SK-N-SH (cell line): ENCODE measurements around the gene ABLIM2. TPM values are rescaled to one million over a fixed set of nuclear protein-coding genes. Genes with fewer than 3 reads are reported as not detected.

Experiments
- CTCF ChIA-PET: fragments of 300-600, 350-600 bp; formaldehyde crosslinking; extraction: SDS; loops from one replicate; lab custom pipeline; 2021; lab: Yijun Ruan, JAX
- POLR2A ChIA-PET: fragments of 350-600 bp; sonication (Branson Sonifier 250); formaldehyde crosslinking; extraction: SDS; loops from one replicate; lab custom pipeline; 2020; ENCODE audit warnings: antibody characterized with exemption, inconsistent platforms; lab: Yijun Ruan, JAX
- DNase-seq: peaks from one replicate; pipeline ENCODE4 v3.0.0; 2012
- H2AFZ ChIP-seq: fragments of 200-600 bp; sonication (generic); 2 replicates; pipeline ENCODE4 v1.8.1; 2016; ENCODE audit warnings: antibody characterized with exemption, mild to moderate bottlenecking, low read depth
- H3F3A ChIP-seq: fragments of 200-600 bp; sonication (generic); replicated peaks from 2 replicates; pipeline ENCODE3; 2016; ENCODE audit warnings: antibody characterized with exemption, mild to moderate bottlenecking; ENCODE audit not compliant: insufficient read depth
- H3K27ac ChIP-seq, 2 experiments: fragments of 200-500 bp in 1 of 2; fragments of 200-600 bp in 1 of 2; sonication (Bioruptor generic) in 1 of 2; sonication (generic), shearing (Covaris generic) in 1 of 2; 2 replicates each; pipeline versions ENCODE4 v1.5.1 to v1.6.1; 2014 to 2016; ENCODE audit warnings: low read depth in 2 of 2, inconsistent platforms in 1 of 2, low read length in 1 of 2, mild to moderate bottlenecking in 1 of 2, mixed read lengths in 1 of 2
- H3K27me3 ChIP-seq: fragments of 200-600 bp; sonication (generic), shearing (Covaris generic); 2 replicates; pipeline ENCODE4 v1.6.1; 2016; ENCODE audit warnings: mixed run types; ENCODE audit not compliant: insufficient read depth
- H3K36me3 ChIP-seq, 2 experiments: fragments of 200-500 bp in 1 of 2; fragments of 200-600 bp in 1 of 2; sonication (Bioruptor generic) in 1 of 2; sonication (generic) in 1 of 2; replicated peaks in 1 of 2; 2 replicates each; pipeline versions ENCODE3 to v1.5.1; 2014 to 2016; ENCODE audit warnings: low read length in 1 of 2, mild to moderate bottlenecking in 1 of 2; ENCODE audit not compliant: insufficient read depth in 2 of 2, control insufficient read depth in 1 of 2
- H3K4me1 ChIP-seq, 2 experiments: fragments of 200-500 bp in 1 of 2; fragments of 200-600 bp in 1 of 2; sonication (Bioruptor generic) in 1 of 2; sonication (generic), shearing (Covaris generic) in 1 of 2; 2 replicates each; pipeline versions ENCODE4 v1.5.1 to v1.6.1; 2014 to 2016; ENCODE audit warnings: low read depth in 1 of 2, low read length in 1 of 2, mixed run types in 1 of 2; ENCODE audit not compliant: insufficient read depth in 2 of 2, control insufficient read depth in 1 of 2
- H3K4me2 ChIP-seq: fragments of 200-600 bp; sonication (generic), shearing (Covaris generic); 2 replicates; pipeline ENCODE4 v1.6.1; 2017; ENCODE audit warnings: mixed run types
- H3K4me3 ChIP-seq, 2 experiments: fragments of 200-500 bp in 1 of 2; fragments of 200-600 bp in 1 of 2; sonication (Bioruptor generic) in 1 of 2; sonication (generic), shearing (Covaris generic) in 1 of 2; 2 replicates each; pipeline versions ENCODE4 v1.5.1 to v1.8.1; 2014 to 2016; ENCODE audit warnings: low read depth in 2 of 2, inconsistent platforms in 1 of 2, low read length in 1 of 2, mild to moderate bottlenecking in 1 of 2, mixed read lengths in 1 of 2, moderate library complexity in 1 of 2
- H3K79me2 ChIP-seq: fragments of 200-600 bp; sonication (generic); 2 replicates; pipeline ENCODE4 v1.8.1; 2017; ENCODE audit warnings: mild to moderate bottlenecking; ENCODE audit not compliant: insufficient read depth
- H3K9ac ChIP-seq: fragments of 200-600 bp; sonication (generic); 2 replicates; pipeline ENCODE4 v1.6.1; 2017; ENCODE audit warnings: mixed run types
- H3K9me2 ChIP-seq: fragments of 200-600 bp; sonication (generic); 2 replicates; pipeline ENCODE4 v1.6.1; 2017; ENCODE audit warnings: mixed run types
- H3K9me3 ChIP-seq: fragments of 200-600 bp; sonication (generic); 2 replicates; pipeline ENCODE4 v1.6.1; 2017; ENCODE audit warnings: mixed run types, mild to moderate bottlenecking, moderate library complexity
- H4K20me1 ChIP-seq: fragments of 200-600 bp; sonication (generic); 2 replicates; pipeline ENCODE4 v1.6.1; 2017; ENCODE audit warnings: mild to moderate bottlenecking, mixed run types; ENCODE audit not compliant: insufficient read depth
- CHD2 ChIP-seq: fragments of 150-350 bp; IDR thresholded peaks from 2 replicates; pipeline ENCODE4 v1.6.1; 2018; ENCODE audit warnings: low read length; ENCODE audit not compliant: partially characterized antibody
- FOXJ3 ChIP-seq: sonication (generic); formaldehyde crosslinking; IDR thresholded peaks from 2 replicates; pipeline ENCODE4 v1.5.1; 2020; ENCODE audit warnings: mild to moderate bottlenecking, missing genetic modification reagents
- FOXM1 ChIP-seq: IDR thresholded peaks from 2 replicates; pipeline ENCODE4 v1.4.0; 2012; ENCODE audit warnings: low read depth, mild to moderate bottlenecking
- GABPA ChIP-seq: IDR thresholded peaks from 2 replicates; pipeline ENCODE4 v1.4.0; 2012; ENCODE audit warnings: low read depth, mild to moderate bottlenecking
- MEF2A ChIP-seq: IDR thresholded peaks from 2 replicates; pipeline ENCODE4 v1.4.0; 2012; ENCODE audit warnings: low read depth, borderline replicate concordance
- MXI1 ChIP-seq: IDR thresholded peaks from 2 replicates; pipeline ENCODE4 v1.6.1; 2012; ENCODE audit warnings: mild to moderate bottlenecking, low read depth, low read length, improper control_type of control experiment
- NFIC ChIP-seq: IDR thresholded peaks from 2 replicates; pipeline ENCODE4 v1.4.0; 2012; ENCODE audit warnings: borderline replicate concordance
- NRF1 ChIP-seq: IDR thresholded peaks from 2 replicates; pipeline ENCODE4 v1.6.1; 2012; ENCODE audit warnings: low read depth, mild to moderate bottlenecking, low read length
- POLR2AphosphoS5 ChIP-seq: IDR thresholded peaks from 2 replicates; pipeline ENCODE4 v1.6.1; 2012; ENCODE audit warnings: low read depth, low read length
- RAD21 ChIP-seq: IDR thresholded peaks from 2 replicates; pipeline ENCODE4 v1.6.1; 2012; ENCODE audit warnings: mild to moderate bottlenecking, low read length
- RCOR1 ChIP-seq: fragments of 150-350 bp; IDR thresholded peaks from 2 replicates; pipeline ENCODE4 v1.6.1; 2017; ENCODE audit warnings: antibody characterized with exemption, low read length
- RXRA ChIP-seq: IDR thresholded peaks from 2 replicates; pipeline ENCODE4 v1.4.0; 2012; ENCODE audit warnings: low read depth, mild to moderate bottlenecking, borderline replicate concordance
- WGBS: methylation state at CpG from one replicate; pipeline ENCODE4 v1.1.6; 2017; ENCODE audit warnings: low lambda C conversion rate; 5-methylcytosine and 5-hydroxymethylcytosine counted together
- polyA plus RNA-seq, 3 experiments: library from polyadenylated mRNA; depleted of rRNA; stranded (reverse); fragments of >200 nt; gene quantifications; 2 replicates each; pipeline ENCODE4 v1.2.3, GENCODE V29; 2012
- TF ChIP-seq, protein P1 (sequence below): IDR thresholded peaks from 2 replicates; pipeline ENCODE4 v1.4.0; 2012; ENCODE audit warnings: low read depth, borderline replicate concordance
- TF ChIP-seq, protein P2 (sequence below): fragments of 200-600 bp; sonication (generic); IDR thresholded peaks from 2 replicates; pipeline ENCODE4 v1.6.1; 2017; ENCODE audit warnings: antibody characterized with exemption, mild to moderate bottlenecking, moderate library complexity
- TF ChIP-seq, protein P3 (sequence below): IDR thresholded peaks from 2 replicates; pipeline ENCODE4 v1.4.0; 2012; ENCODE audit warnings: low read depth

The ABLIM2 gene
- polyA plus RNA-seq, 1 of the 3 experiments (the other 2 are of a cell fraction), result 0.53 TPM

DNA sequence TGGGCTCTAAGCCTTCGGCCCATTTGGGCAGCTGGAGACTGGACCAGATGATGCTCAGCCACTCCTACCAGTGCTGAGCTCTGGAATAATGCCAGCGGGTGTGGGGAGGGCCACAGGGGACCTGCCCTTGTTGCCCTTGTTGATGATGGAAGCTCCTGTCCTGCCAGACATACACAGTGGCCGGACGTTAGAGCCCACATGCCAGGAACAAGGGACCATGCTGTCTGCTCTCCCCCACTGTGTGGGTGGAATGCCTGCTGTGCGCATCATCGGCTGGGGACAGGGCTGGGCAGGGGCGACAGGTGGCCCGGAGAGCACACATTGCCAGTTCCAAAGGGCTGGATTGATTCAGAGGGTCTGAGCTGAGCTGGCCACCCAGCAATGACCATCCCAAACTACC is 2.0 kb downstream of the ABLIM2 start:
- no peak overlapping the region for H2AFZ ChIP-seq
- ChIA-PET CTCF (interaction anchor here (1.4 to 5.0 kb wide), 2 partner anchors 19 to 32 kb away, joined by 3 to 26 read pairs; no protein-coding TSS in a partner anchor), POLR2A (interaction anchor here (0.5 kb wide), 1 partner anchor 236 kb away, joined by 6 read pairs; no protein-coding TSS in a partner anchor)
- peaks cover 0 to 31% of the 10 kb centered on the region in 2 experiments; a peak in 1 of 4 replicates for H3K4me1 ChIP-seq
- no peaks in the 10 kb centered on the region for H3K79me2 ChIP-seq
- no peak overlapping the region for H3K27ac ChIP-seq
- no peak overlapping the region for H3K4me2 ChIP-seq
- no peak overlapping the region for H3K9ac ChIP-seq
- H3K9me3 ChIP-seq, result no peaks in the 10 kb centered on the region
- no peaks in the 10 kb centered on the region for H4K20me1 ChIP-seq
- TF ChIP-seq RCOR1, result no peak
- TF ChIP-seq RAD21, result no peak
- TF ChIP-seq MXI1, result no peak
- no peak for TF ChIP-seq RXRA
- no peak for TF ChIP-seq NRF1
- TF ChIP-seq MEF2A, result no peak
- TF ChIP-seq, protein P1, sequence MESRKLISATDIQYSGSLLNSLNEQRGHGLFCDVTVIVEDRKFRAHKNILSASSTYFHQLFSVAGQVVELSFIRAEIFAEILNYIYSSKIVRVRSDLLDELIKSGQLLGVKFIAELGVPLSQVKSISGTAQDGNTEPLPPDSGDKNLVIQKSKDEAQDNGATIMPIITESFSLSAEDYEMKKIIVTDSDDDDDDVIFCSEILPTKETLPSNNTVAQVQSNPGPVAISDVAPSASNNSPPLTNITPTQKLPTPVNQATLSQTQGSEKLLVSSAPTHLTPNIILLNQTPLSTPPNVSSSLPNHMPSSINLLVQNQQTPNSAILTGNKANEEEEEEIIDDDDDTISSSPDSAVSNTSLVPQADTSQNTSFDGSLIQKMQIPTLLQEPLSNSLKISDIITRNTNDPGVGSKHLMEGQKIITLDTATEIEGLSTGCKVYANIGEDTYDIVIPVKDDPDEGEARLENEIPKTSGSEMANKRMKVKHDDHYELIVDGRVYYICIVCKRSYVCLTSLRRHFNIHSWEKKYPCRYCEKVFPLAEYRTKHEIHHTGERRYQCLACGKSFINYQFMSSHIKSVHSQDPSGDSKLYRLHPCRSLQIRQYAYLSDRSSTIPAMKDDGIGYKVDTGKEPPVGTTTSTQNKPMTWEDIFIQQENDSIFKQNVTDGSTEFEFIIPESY, result no peak
- TF ChIP-seq, protein P2, sequence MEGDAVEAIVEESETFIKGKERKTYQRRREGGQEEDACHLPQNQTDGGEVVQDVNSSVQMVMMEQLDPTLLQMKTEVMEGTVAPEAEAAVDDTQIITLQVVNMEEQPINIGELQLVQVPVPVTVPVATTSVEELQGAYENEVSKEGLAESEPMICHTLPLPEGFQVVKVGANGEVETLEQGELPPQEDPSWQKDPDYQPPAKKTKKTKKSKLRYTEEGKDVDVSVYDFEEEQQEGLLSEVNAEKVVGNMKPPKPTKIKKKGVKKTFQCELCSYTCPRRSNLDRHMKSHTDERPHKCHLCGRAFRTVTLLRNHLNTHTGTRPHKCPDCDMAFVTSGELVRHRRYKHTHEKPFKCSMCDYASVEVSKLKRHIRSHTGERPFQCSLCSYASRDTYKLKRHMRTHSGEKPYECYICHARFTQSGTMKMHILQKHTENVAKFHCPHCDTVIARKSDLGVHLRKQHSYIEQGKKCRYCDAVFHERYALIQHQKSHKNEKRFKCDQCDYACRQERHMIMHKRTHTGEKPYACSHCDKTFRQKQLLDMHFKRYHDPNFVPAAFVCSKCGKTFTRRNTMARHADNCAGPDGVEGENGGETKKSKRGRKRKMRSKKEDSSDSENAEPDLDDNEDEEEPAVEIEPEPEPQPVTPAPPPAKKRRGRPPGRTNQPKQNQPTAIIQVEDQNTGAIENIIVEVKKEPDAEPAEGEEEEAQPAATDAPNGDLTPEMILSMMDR, result no peak
- no peak for TF ChIP-seq FOXJ3 (CRISPR knock-in tag)
- TF ChIP-seq, protein P3, sequence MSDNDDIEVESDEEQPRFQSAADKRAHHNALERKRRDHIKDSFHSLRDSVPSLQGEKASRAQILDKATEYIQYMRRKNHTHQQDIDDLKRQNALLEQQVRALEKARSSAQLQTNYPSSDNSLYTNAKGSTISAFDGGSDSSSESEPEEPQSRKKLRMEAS, result no peak
- no peak for TF ChIP-seq FOXM1
- no peak for TF ChIP-seq GABPA
- TF ChIP-seq CHD2, result no peak
- TF ChIP-seq POLR2AphosphoS5, result no peak
- no peak for TF ChIP-seq NFIC
- no peaks in the 10 kb centered on the region for H3K9me2 ChIP-seq
- no peaks in the 10 kb centered on the region for H3F3A ChIP-seq
- no peaks in the 10 kb centered on the region for H3K36me3 ChIP-seq
- no peak overlapping the region for H3K4me3 ChIP-seq
- no peak for DNase-seq
- peaks cover 20% of the 10 kb centered on the region for H3K27me3 ChIP-seq
- WGBS, result 17% methylated on average over 2 of the region's 8 CpGs
